Measurements from ENCODE around the gene NAV1.

Gene NAV1

DNA sequence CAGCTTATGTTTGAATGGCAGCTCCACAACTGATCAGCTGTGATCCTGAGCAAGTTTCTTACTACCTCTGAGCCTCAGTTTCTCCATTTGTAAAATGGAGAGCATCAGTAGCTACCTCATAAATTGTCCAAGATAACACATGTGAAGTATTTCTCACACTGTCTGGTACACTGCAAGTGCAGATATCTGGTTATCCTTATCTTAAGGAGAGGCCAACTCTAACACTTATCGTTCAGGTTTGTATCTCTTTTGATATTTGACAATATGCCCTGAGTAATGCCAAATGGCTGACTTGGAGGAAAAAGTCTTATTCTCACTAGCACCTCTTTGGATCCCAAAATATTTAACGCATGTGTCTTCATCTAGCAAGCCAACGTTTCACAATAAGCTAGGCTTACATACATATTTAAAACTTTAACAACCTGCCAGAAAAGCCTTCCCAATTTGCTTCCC, 34.7 kb upstream of the NAV1 start:
- DNase-seq (ENCODE audit: low read depth, low spot score) = no peak
- WGBS (ENCODE audit: insufficient coverage, insufficient read length) = no CpG with 5 or more reads among the region's 3 CpGs
- H3K36me3 ChIP-seq (ENCODE audit: control insufficient read depth, insufficient read depth, low read length) = no peaks in the 10 kb centered on the region; the same call in 1 of the 2 replicates
- H3K27me3 ChIP-seq (ENCODE audit: control insufficient read depth, insufficient read depth, low read length) = peaks cover 3% of the 10 kb centered on the region; the same call in 1 of the 2 replicates
- no peaks in the 10 kb centered on the region for H3K9me3 ChIP-seq (ENCODE audit: control insufficient read depth, insufficient read depth, low read length)
- H3K27ac ChIP-seq (ENCODE audit: low read length) = no peak overlapping the region
- no peak overlapping the region for H3K4me3 ChIP-seq (ENCODE audit: low read length)
- peaks cover 17% of the 10 kb centered on the region for H3K4me1 ChIP-seq (ENCODE audit: control insufficient read depth, insufficient read depth, low read length)

DNA sequence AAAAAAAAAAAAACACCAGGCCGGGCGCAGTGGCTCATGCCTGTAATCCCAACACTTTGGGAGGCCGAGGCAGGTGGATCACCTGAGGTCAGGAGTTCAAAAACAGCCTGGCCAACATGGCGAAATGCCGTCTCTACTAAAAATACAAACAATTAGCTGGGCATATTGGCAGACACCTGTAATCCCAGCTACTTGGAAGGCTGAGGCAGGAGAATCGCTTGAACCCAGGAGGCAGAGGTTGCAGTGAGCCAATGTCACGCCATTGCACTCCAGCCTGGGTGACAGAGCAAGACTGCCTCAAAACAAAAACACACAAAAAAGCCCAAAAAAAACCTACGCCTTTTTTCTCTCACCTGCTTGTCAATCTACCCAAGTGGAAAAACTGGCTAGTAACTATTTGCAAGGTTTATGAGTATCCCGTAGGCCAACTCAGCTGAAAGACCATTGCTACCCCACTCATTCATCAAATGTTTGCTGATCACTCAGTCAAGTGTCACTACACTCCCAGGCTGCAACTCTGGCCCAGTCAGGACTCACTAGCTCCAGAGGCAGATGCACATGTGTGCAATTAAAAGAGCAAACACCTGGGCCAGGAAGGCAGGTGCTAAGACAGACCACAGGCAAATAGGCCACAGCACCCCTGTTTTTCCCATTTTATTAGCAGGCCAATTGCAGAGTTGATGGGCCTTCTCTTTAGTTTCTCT, 34.0 kb upstream of the NAV1 start:
- H3K9me3 ChIP-seq (ENCODE audit: control insufficient read depth, insufficient read depth, low read length) = no peaks in the 10 kb centered on the region
- no peak overlapping the region for H3K4me3 ChIP-seq (ENCODE audit: low read length)
- no peak overlapping the region for H3K27ac ChIP-seq (ENCODE audit: low read length)
- peaks cover 3% of the 10 kb centered on the region; the same call in 1 of the 2 replicates for H3K27me3 ChIP-seq (ENCODE audit: control insufficient read depth, insufficient read depth, low read length)
- no CpG with 5 or more reads among the region's 9 CpGs for WGBS (ENCODE audit: insufficient coverage, insufficient read length)
- no peak for DNase-seq (ENCODE audit: low read depth, low spot score)
- H3K4me1 ChIP-seq (ENCODE audit: control insufficient read depth, insufficient read depth, low read length) = peaks cover 17% of the 10 kb centered on the region
- H3K36me3 ChIP-seq (ENCODE audit: control insufficient read depth, insufficient read depth, low read length) = no peaks in the 10 kb centered on the region; the same call in 1 of the 2 replicates

DNA sequence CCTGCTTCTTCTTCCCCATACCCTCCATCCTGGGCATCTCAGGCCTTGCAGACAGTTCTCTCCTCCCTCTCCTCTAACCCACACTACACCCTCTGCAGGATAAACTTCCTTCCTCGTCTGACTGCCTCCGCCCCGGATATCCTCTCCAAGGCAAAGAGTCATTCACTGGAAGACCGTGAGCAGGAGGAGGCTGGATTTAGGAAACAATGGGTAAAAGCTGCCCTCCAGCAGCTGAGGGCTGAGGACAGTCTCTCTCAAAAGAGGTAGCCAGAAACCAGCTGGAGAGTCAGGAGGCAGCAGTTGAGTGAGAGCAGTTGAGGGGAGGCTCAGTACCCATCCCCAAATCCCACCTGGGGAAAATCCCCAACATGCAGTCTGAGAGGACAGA, 33.4 kb upstream of the NAV1 start:
- WGBS (ENCODE audit: insufficient coverage, insufficient read length) = no CpG with 5 or more reads among the region's 4 CpGs
- Histone ChIP-seq H3K4me3 (ENCODE audit: low read length) (no peak overlapping the region), H3K27me3 (ENCODE audit: control insufficient read depth, insufficient read depth, low read length) (peaks cover 3% of the 10 kb centered on the region; the same call in 1 of the 2 replicates), H3K36me3 (ENCODE audit: control insufficient read depth, insufficient read depth, low read length) (no peaks in the 10 kb centered on the region; the same call in 1 of the 2 replicates), H3K4me1 (ENCODE audit: control insufficient read depth, insufficient read depth, low read length) (peaks cover 14% of the 10 kb centered on the region), H3K9me3 (ENCODE audit: control insufficient read depth, insufficient read depth, low read length) (no peaks in the 10 kb centered on the region), H3K27ac (ENCODE audit: low read length) (no peak overlapping the region)
- no peak for DNase-seq (ENCODE audit: low read depth, low spot score)

DNA sequence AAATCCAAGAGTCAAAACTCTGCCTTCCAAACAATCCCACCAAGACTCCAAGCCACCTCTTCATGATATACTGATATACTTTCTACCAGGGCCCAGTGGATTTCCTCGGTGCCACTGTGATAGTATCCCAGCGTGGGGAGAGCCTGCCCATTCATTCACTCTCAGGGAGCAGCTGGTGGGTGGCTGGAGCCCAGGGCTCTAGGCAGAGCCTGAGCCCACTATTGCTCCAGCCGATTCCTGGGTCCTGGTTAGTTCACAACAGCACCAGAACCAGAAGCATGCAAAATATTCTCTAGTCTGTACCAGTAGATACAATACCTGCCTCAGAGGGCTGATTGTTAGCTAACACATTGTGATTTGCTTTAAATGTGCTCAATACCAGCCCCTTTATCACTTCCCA, 32.8 kb upstream of the NAV1 start:
- no peaks in the 10 kb centered on the region for H3K9me3 ChIP-seq (ENCODE audit: control insufficient read depth, insufficient read depth, low read length)
- no CpG with 5 or more reads among the region's 3 CpGs for WGBS (ENCODE audit: insufficient coverage, insufficient read length)
- DNase-seq (ENCODE audit: low read depth, low spot score) = no peak
- H3K4me3 ChIP-seq (ENCODE audit: low read length) = no peak overlapping the region
- H3K36me3 ChIP-seq (ENCODE audit: control insufficient read depth, insufficient read depth, low read length) = no peaks in the 10 kb centered on the region; the same call in 1 of the 2 replicates
- peaks cover 3% of the 10 kb centered on the region; the same call in 1 of the 2 replicates for H3K27me3 ChIP-seq (ENCODE audit: control insufficient read depth, insufficient read depth, low read length)
- no peak overlapping the region for H3K27ac ChIP-seq (ENCODE audit: low read length)
- H3K4me1 ChIP-seq (ENCODE audit: control insufficient read depth, insufficient read depth, low read length) = peaks cover 9% of the 10 kb centered on the region

DNA sequence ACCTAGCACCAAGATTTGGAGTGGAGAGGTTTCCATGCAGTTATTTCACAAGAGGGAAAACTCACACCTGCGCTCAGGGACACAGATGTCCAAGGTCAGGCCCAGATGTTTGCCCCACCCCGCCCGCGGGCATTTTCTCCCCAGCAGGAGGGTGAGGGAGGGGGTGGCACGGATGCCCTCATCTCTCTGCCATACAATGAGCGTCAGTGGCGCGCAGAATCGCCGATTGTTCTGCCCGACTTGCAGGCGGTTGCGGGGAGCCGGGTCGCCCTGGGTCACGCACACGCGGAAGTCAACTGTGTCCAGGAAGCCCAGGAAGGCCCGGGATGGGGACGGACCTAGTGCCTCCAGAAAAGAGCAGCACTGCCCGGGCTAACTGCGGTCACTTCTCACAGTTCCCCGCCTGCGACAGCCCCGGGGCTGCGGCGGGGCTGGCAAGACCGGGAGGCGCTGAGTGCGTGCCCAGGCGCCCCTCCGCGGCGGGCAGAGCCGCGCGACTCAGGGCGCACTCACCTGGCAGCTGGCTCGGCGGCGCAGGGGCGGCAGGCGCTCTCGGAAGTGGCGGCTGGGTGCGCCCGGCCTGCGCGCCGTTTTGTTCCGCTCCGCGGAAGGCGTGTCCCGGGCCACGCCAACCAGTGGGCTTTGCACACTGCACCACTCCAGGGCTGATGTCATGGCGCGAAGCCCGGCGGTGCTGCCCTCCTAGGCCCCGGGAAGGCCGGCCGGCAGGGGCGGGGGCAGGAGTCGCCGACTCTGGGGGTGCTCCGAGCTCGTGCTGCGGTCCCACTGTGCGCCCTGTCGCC, 32.2 kb upstream of the NAV1 start, which contains the start of gene CSRP1:
TSS of gene CSRP1 (minus strand) at position 567 of the 803 bp plus-strand sequence. CDS start 10,820 bp downstream, outside the sequence.
- H3K4me3 ChIP-seq (ENCODE audit: low read length) = peak within 1 kb of the TSS; percentile 59; the same call in 1 of the 2 replicates
- H3K36me3 ChIP-seq (ENCODE audit: control insufficient read depth, insufficient read depth, low read length) = no peaks in the 10 kb centered on the region; the same call in 1 of the 2 replicates
- H3K9me3 ChIP-seq (ENCODE audit: control insufficient read depth, insufficient read depth, low read length) = no peaks in the 10 kb centered on the region
- no peak for DNase-seq (ENCODE audit: low read depth, low spot score)
- H3K27me3 ChIP-seq (ENCODE audit: control insufficient read depth, insufficient read depth, low read length) = peaks cover 3% of the 10 kb centered on the region; the same call in 1 of the 2 replicates
- H3K4me1 ChIP-seq (ENCODE audit: control insufficient read depth, insufficient read depth, low read length) = peaks cover 8% of the 10 kb centered on the region
- H3K27ac ChIP-seq (ENCODE audit: low read length) = no peak within 1 kb of the TSS
- no CpG with 5 or more reads among the region's 71 CpGs for WGBS (ENCODE audit: insufficient coverage, insufficient read length)

DNA sequence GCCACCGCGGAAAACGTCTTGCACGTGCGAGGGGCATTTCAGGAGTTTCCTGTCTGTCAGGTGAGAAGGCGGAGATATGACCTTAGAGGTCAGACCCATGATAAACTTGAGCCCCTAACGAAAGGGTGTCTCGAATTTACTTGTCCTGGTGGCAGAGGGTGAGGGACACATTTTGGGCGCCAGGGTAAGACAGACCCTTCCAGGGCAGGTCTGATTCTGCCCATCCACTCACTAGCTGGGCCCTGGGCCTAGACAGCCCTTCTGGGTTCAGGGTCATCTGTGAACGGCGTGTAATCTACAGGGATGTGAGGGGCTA, 31.6 kb upstream of the NAV1 start:
- no peaks in the 10 kb centered on the region; the same call in 1 of the 2 replicates for H3K36me3 ChIP-seq (ENCODE audit: control insufficient read depth, insufficient read depth, low read length)
- H3K27me3 ChIP-seq (ENCODE audit: control insufficient read depth, insufficient read depth, low read length) = peaks cover 3% of the 10 kb centered on the region; the same call in 1 of the 2 replicates
- H3K4me3 ChIP-seq (ENCODE audit: low read length) = peak overlapping the region; percentile 59; the same call in 1 of the 2 replicates
- no peak for DNase-seq (ENCODE audit: low read depth, low spot score)
- no peak overlapping the region for H3K27ac ChIP-seq (ENCODE audit: low read length)
- H3K4me1 ChIP-seq (ENCODE audit: control insufficient read depth, insufficient read depth, low read length) = peaks cover 9% of the 10 kb centered on the region
- WGBS (ENCODE audit: insufficient coverage, insufficient read length) = no CpG with 5 or more reads among the region's 11 CpGs
- H3K9me3 ChIP-seq (ENCODE audit: control insufficient read depth, insufficient read depth, low read length) = no peaks in the 10 kb centered on the region

DNA sequence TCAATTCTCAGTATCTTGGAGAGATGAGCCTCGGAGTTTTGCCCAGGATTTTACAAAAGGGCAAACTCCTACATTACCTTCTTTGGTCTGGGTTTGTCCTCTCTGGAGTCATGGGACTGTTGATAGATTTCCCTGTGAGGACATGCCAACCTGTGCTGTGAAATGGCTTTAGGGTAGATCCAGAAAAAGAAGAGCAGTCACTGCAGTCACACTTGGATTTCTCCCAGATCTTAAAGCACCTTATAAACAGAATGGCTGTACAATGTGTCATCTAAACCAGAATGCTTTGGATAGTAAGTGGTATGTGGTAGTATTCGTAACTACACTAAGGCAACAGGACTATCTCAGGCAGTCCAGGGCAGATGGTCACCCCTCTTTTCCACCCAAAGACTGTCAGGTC, 30.1 kb upstream of the NAV1 start:
- no peak for DNase-seq (ENCODE audit: low read depth, low spot score)
- peaks cover 3% of the 10 kb centered on the region; the same call in 1 of the 2 replicates for H3K27me3 ChIP-seq (ENCODE audit: control insufficient read depth, insufficient read depth, low read length)
- H3K27ac ChIP-seq (ENCODE audit: low read length) = no peak overlapping the region
- H3K9me3 ChIP-seq (ENCODE audit: control insufficient read depth, insufficient read depth, low read length) = no peaks in the 10 kb centered on the region
- H3K36me3 ChIP-seq (ENCODE audit: control insufficient read depth, insufficient read depth, low read length) = no peaks in the 10 kb centered on the region; the same call in 1 of the 2 replicates
- WGBS (ENCODE audit: insufficient coverage, insufficient read length) = no CpG with 5 or more reads among the region's 2 CpGs
- peaks cover 5% of the 10 kb centered on the region for H3K4me1 ChIP-seq (ENCODE audit: control insufficient read depth, insufficient read depth, low read length)
- H3K4me3 ChIP-seq (ENCODE audit: low read length) = no peak overlapping the region

DNA sequence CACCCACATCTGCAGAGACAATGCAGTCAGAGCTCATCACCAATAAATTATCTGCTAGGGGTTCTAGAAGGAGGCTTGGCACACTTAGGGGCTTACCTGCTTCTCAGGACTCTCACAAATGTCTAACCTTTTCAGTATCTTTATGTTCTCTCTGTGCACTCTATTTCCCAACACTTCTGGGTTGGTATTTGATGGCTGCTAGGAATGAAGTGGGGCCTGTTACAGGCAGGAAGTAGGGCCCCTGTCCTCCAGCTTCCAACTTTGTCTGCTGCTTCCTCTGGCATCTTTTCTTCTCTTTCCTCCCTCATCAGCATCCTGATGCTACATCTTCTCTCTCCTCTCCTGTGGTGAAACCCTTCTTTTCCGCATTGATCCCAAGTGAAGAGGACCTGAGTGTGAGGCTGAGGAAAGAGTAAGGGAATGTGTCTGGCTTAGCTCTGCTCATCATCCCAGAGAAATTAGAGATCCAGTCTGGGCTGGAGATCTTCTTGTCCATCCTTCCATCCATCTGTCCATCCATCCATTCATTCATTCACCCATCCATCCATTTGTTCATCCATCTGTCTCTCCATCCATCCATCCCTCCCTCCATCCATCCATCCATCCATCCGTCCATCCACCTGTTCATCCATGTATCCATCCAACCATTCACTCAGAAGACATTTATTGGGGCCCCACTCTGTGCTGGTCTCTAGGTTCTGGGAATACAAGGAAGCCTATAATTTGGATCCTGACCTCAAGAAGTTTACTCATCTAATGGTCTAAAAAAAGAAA, 29.1 kb upstream of the NAV1 start:
- H3K9me3 ChIP-seq (ENCODE audit: control insufficient read depth, insufficient read depth, low read length) = no peaks in the 10 kb centered on the region
- peaks cover 5% of the 10 kb centered on the region for H3K4me1 ChIP-seq (ENCODE audit: control insufficient read depth, insufficient read depth, low read length)
- no CpG with 5 or more reads among the region's 2 CpGs for WGBS (ENCODE audit: insufficient coverage, insufficient read length)
- DNase-seq (ENCODE audit: low read depth, low spot score) = no peak
- H3K27me3 ChIP-seq (ENCODE audit: control insufficient read depth, insufficient read depth, low read length) = peaks cover 3% of the 10 kb centered on the region; the same call in 1 of the 2 replicates
- no peak overlapping the region for H3K27ac ChIP-seq (ENCODE audit: low read length)
- no peak overlapping the region for H3K4me3 ChIP-seq (ENCODE audit: low read length)
- H3K36me3 ChIP-seq (ENCODE audit: control insufficient read depth, insufficient read depth, low read length) = no peaks in the 10 kb centered on the region; the same call in 1 of the 2 replicates

DNA sequence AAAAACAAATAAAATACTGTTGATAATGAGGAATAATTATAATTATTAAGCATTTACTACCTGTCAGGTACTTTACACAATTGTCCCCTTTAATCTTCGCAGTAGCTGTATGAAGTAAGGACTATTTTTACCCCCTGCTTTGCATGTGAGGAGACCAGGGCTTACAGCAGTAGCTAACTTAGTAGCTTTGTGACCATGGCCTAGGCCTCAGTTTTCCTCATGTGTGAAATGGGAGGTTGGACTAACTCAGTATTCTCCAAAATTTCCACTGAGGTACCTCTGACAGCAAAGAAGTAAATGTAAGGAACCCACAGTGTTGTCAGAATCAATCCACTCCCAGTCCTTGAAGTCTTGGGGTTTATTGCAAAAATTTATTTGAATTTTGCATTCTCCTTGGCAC, 28.2 kb upstream of the NAV1 start:
- Histone ChIP-seq H3K27me3 (ENCODE audit: control insufficient read depth, insufficient read depth, low read length) (peaks cover 3% of the 10 kb centered on the region; the same call in 1 of the 2 replicates), H3K4me1 (ENCODE audit: control insufficient read depth, insufficient read depth, low read length) (peaks cover 5% of the 10 kb centered on the region), H3K27ac (ENCODE audit: low read length) (no peak overlapping the region), H3K4me3 (ENCODE audit: low read length) (no peak overlapping the region), H3K9me3 (ENCODE audit: control insufficient read depth, insufficient read depth, low read length) (no peaks in the 10 kb centered on the region), H3K36me3 (ENCODE audit: control insufficient read depth, insufficient read depth, low read length) (no peaks in the 10 kb centered on the region; the same call in 1 of the 2 replicates)
- no CpG with 5 or more reads among the region's 1 CpG for WGBS (ENCODE audit: insufficient coverage, insufficient read length)
- DNase-seq (ENCODE audit: low read depth, low spot score) = no peak
